NB4 (cell line): ENCODE data around the gene OR6J1.

ENCODE experiments used
- CTCF ChIP-seq: IDR thresholded peaks from one replicate; pipeline ENCODE4 v1.5.1; 2012; ENCODE audit warnings: low read depth, low read length
- MAX ChIP-seq: IDR thresholded peaks from 2 replicates; pipeline ENCODE4 v1.6.1; 2011; ENCODE audit warnings: low read depth, low read length

- TF ChIP-seq MAX (no peak), CTCF (no peak)
Observed at GRCh38 chr14:22583994-22584393, 60.2 kb downstream of the OR6J1 start.
